ENCODE results near the gene SERPINE1.
A peak's percentile ranks its signal among the peaks of the same experiment; 100 is the strongest.

The SERPINE1 gene

DNA sequence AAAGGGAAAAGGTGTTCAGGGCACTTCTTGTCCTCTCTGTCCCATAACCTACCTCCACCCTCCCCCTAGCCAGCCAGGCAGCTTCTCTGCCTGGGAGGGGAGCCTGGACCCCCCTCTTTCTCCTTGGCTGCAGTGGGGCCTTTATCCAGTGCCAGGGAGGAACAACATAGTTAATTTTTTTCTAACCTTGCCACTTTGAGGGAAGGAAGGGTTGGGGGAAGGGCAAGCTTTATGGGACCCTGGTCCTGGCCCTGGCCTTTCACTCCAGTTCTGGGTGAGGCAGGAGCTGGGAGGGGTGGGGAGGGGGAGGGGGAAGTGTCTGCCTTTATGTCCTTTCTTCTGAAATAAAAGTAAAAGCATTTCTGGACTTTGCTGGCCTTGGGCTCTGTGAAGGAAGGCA is 34.0 kb downstream of the SERPINE1 start:
- H4K20me1 ChIP-seq (ENCODE audit: control insufficient read depth, insufficient read depth, low read depth, low read length), result peaks cover 15% of the 10 kb centered on the region
- peaks cover 42% of the 10 kb centered on the region for H3K36me3 ChIP-seq (ENCODE audit: control insufficient read depth, low read length)
- no peaks in the 10 kb centered on the region for H3K9me2 ChIP-seq (replicated peaks; ENCODE audit: control insufficient read depth, low read length)
- H3K9me3 ChIP-seq (ENCODE audit: control insufficient read depth, insufficient read depth, low read length), result no peaks in the 10 kb centered on the region
- peaks cover under 1% of the 10 kb centered on the region; the same call in 1 of the 2 replicates for H3K27me3 ChIP-seq (ENCODE audit: control insufficient read depth, low read length)
- peaks cover 35% of the 10 kb centered on the region for H3F3A ChIP-seq (ENCODE audit: control insufficient read depth, insufficient read depth)
- H3K79me2 ChIP-seq (ENCODE audit: control insufficient read depth, low read length), result peaks cover 16% of the 10 kb centered on the region
- no peak for TF ChIP-seq EZH2phosphoT487 (IDR thresholded peaks at IDR 0.05; ENCODE audit: borderline replicate concordance, low read length)
- TF ChIP-seq, protein P1, sequence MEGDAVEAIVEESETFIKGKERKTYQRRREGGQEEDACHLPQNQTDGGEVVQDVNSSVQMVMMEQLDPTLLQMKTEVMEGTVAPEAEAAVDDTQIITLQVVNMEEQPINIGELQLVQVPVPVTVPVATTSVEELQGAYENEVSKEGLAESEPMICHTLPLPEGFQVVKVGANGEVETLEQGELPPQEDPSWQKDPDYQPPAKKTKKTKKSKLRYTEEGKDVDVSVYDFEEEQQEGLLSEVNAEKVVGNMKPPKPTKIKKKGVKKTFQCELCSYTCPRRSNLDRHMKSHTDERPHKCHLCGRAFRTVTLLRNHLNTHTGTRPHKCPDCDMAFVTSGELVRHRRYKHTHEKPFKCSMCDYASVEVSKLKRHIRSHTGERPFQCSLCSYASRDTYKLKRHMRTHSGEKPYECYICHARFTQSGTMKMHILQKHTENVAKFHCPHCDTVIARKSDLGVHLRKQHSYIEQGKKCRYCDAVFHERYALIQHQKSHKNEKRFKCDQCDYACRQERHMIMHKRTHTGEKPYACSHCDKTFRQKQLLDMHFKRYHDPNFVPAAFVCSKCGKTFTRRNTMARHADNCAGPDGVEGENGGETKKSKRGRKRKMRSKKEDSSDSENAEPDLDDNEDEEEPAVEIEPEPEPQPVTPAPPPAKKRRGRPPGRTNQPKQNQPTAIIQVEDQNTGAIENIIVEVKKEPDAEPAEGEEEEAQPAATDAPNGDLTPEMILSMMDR (IDR thresholded peaks at IDR 0.05; ENCODE audit: low read depth, low read length, poor library complexity, severe bottlenecking), result no peak
- no peak overlapping the region for H3K27ac ChIP-seq (ENCODE audit: low read depth, low read length)
- no peak overlapping the region for H3K4me2 ChIP-seq (ENCODE audit: low read length)
- H3K4me1 ChIP-seq (ENCODE audit: control insufficient read depth, low read length), result peaks cover 42% of the 10 kb centered on the region
- no peak overlapping the region for H3K4me3 ChIP-seq (ENCODE audit: low read length)

DNA sequence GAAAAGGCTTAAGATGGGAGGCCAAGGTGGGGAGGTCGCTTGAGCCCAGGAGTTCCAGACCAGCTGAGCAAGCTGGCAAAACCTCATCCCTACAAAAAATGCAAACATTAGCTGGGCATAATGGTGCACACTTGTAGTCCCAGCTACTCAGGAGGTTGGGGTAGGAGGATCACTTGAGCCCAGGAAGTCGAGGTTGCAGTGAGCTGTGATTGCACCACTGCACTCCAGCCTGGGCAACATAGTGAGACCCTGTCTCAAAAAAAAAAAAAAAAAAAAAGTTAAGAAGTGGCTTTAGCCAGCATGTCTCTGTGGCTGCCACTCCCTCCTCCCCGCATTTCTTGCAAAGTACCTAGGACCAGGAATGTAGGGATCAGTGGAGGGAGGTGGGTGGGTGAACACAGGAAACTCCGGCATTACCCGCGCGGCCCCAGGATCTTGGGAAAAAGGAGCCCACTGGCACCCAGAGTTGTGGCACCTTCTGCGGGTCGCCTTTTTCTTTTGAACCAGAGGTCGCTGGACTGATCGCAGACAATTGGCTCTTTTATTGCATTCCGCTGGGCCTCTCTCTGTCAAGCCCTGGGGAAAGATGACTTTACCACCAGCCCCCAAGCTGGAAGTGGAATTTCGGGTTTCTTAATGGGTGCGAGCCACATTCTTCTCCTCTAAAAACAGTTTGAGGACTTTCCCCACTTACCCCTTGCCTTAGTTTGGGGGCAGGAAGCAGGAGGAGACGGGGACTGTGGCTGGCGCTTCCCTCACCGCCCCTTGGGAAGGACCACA is 35.0 kb downstream of the SERPINE1 start:
- peaks cover 12% of the 10 kb centered on the region for H3K79me2 ChIP-seq (ENCODE audit: control insufficient read depth, low read length)
- H3K4me2 ChIP-seq (ENCODE audit: low read length), result peak overlapping the region; percentile 72
- H3K4me3 ChIP-seq (ENCODE audit: low read length), result peak overlapping the region; percentile 85
- H3K4me1 ChIP-seq (ENCODE audit: control insufficient read depth, low read length), result peaks cover 43% of the 10 kb centered on the region
- H3K36me3 ChIP-seq (ENCODE audit: control insufficient read depth, low read length), result peaks cover 36% of the 10 kb centered on the region
- peak overlapping the region; percentile 78 for H3K27ac ChIP-seq (ENCODE audit: low read depth, low read length)
- no peaks in the 10 kb centered on the region for H3K9me3 ChIP-seq (ENCODE audit: control insufficient read depth, insufficient read depth, low read length)
- H3K27me3 ChIP-seq (ENCODE audit: control insufficient read depth, low read length), result peaks cover 9% of the 10 kb centered on the region
- H3K9me2 ChIP-seq (replicated peaks; ENCODE audit: control insufficient read depth, low read length), result no peaks in the 10 kb centered on the region
- TF ChIP-seq EZH2phosphoT487 (IDR thresholded peaks at IDR 0.05; ENCODE audit: borderline replicate concordance, low read length), result no peak
- TF ChIP-seq, protein P1 (IDR thresholded peaks at IDR 0.05; ENCODE audit: low read depth, low read length, poor library complexity, severe bottlenecking), result no peak
- H4K20me1 ChIP-seq (ENCODE audit: control insufficient read depth, insufficient read depth, low read depth, low read length), result peaks cover 18% of the 10 kb centered on the region
- peaks cover 27% of the 10 kb centered on the region for H3F3A ChIP-seq (ENCODE audit: control insufficient read depth, insufficient read depth)

DNA sequence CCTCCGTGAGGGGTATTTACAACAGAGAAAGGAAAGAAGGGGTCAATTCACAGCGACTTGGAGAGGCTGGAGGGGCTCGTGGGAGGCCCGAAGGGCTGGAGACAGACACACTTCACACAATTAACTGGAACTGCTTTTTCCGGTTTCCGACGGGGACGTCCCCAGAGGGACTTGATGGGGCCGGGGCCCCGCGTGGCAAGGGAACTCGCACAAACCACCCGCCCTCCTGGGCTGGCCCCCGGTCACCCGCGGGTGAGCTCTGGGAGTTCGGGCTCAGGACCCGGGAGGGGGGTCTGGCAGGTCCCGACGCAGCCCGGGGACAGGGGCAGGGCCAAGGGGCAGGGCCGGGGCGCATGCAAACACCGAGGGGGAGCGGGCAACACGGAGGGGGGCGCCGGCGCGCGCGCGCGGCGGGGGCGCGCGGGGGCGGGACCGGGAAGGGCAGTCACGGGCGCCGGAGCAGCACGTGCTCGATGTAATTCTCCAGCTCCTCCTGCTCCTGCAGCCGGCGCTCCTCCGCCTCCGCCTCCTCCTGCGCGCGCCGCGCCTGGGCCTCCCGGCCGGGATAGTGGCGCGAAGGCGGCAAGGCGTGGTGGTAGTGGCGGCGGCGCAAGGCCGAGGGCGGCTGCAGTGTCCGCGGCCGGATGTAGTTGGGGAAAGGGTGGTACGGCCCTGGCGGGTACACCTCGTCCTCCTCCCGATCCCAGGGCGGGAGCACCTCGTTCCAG is 35.8 kb downstream of the SERPINE1 start:
- peaks cover 26% of the 10 kb centered on the region for H4K20me1 ChIP-seq (ENCODE audit: control insufficient read depth, insufficient read depth, low read depth, low read length)
- H3K27me3 ChIP-seq (ENCODE audit: control insufficient read depth, low read length), result peaks cover 18% of the 10 kb centered on the region
- peak overlapping the region; percentile 72 for H3K4me2 ChIP-seq (ENCODE audit: low read length)
- H3K9me3 ChIP-seq (ENCODE audit: control insufficient read depth, insufficient read depth, low read length), result no peaks in the 10 kb centered on the region
- peaks cover 52% of the 10 kb centered on the region for H3K4me1 ChIP-seq (ENCODE audit: control insufficient read depth, low read length)
- no peaks in the 10 kb centered on the region for H3K9me2 ChIP-seq (replicated peaks; ENCODE audit: control insufficient read depth, low read length)
- peaks cover 12% of the 10 kb centered on the region for H3K79me2 ChIP-seq (ENCODE audit: control insufficient read depth, low read length)
- H3F3A ChIP-seq (ENCODE audit: control insufficient read depth, insufficient read depth), result peaks cover 23% of the 10 kb centered on the region
- H3K27ac ChIP-seq (ENCODE audit: low read depth, low read length), result peak overlapping the region; percentile 78
- peaks cover 27% of the 10 kb centered on the region for H3K36me3 ChIP-seq (ENCODE audit: control insufficient read depth, low read length)
- peak overlapping the region; percentile 85 for H3K4me3 ChIP-seq (ENCODE audit: low read length)
- TF ChIP-seq, protein P1 (IDR thresholded peaks at IDR 0.05; ENCODE audit: low read depth, low read length, poor library complexity, severe bottlenecking), result no peak
- TF ChIP-seq EZH2phosphoT487 (IDR thresholded peaks at IDR 0.05; ENCODE audit: borderline replicate concordance, low read length), result no peak

All from DOHH2 (cell line).